ENCODE data around the gene SLC2A11.

The SLC2A11 gene

DNA sequence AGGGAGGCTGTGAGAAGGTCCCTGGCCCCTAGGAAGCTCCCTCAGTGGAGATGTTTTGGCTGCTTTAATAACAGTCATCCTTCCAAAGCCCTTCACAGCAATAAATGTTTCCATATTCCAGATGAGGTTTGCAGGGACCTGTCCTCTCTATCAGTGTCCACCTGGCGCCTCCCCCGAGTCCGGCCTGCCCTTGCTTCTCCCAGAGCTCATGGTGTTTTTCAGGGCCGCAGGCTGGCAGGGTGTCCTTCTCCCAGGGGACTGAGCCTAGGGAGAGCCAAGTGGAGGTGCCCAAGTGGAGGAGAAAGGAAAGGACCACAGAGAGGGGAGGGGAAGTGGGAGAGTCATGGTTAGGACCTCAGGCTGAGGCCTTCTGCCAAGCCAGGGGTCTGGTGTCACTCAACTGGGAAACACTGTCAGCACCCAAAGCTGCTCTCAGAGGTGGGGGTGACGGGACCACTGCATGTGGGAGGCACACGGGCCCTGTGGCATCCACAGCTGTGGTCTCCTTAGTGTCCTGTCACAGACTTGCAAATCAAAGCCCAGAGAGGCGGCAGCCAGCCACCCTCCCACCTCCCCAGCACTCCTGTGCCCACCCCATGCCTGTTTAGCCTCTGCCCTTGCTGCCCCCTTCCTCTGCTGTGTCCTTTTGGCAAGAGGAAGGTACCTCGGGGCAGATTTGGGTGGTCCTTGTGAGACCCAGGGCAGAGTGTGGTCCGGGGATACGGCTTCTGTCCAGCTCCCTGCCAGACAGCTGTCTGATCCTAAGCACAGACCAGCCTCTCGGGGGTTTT lies 25.3 kb upstream of the SLC2A11 start:
- DNase-seq: no peak

DNA sequence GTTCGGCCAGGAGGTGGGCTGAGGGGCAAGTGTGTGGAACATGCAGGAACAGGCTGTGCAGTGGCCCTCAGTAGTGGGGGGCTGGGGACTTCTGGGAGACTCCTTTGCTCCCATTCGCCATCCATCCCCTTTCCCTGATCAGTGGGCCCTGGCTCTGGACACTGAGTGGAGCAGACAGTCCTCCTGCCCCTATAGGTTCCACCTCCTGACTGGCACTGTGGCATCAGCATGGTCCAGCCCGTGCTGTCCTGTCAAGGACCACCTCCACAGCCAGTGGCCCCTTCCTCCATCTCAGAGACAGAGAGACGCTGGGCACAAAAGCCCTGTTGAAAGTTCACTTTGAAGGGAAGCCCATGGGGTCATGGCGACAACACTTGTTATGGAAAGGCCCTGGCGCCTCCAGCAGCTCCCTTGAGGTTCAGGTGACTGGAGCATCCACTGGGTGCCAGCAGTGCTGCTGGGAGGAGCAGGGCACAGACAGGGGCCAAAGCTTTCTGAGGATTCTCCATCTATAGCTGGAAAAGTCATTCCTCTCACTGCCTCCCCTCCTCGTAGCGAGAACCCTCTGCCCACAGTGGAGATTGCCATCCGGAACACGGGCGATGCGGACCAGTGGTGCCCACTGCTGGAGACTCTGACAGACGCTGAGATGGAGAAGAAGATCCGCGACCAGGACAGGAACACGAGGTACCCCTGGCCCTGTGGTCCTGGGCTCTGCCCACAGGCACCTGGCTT lies 24.5 kb upstream of the SLC2A11 start:
- no peak for DNase-seq

DNA sequence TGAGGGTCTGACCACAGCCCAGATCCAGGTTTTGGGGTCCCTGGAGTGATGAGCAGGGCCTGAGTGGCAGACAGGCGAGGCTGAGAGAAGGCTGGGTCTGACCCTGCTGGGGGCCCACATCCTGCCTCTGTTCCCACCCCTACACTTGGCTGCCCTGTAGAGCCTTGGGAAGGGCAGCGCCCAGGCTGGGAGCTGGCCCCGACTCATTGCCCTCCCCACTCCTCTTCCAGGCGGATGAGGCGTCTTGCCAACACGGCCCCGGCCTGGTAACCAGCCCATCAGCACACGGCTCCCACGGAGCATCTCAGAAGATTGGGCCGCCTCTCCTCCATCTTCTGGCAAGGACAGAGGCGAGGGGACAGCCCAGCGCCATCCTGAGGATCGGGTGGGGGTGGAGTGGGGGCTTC lies 23.8 kb upstream of the SLC2A11 start:
- no peak for DNase-seq

GRCh38 chr22:23834406-23834792 lies 23.3 kb upstream of the SLC2A11 start:
- no peak for DNase-seq

- no peak for DNase-seq
These were observed 22.7 kb upstream of the SLC2A11 start for GRCh38 chr22:23834793-23835483.

GRCh38 chr22:23835484-23836144 lies 22.1 kb upstream of the SLC2A11 start:
- no peak for DNase-seq

- no peak for DNase-seq
These were observed 21.4 kb upstream of the SLC2A11 start for GRCh38 chr22:23836281-23836680.

GRCh38 chr22:23836692-23837495 lies 20.8 kb upstream of the SLC2A11 start:
- no peak for DNase-seq

DNA sequence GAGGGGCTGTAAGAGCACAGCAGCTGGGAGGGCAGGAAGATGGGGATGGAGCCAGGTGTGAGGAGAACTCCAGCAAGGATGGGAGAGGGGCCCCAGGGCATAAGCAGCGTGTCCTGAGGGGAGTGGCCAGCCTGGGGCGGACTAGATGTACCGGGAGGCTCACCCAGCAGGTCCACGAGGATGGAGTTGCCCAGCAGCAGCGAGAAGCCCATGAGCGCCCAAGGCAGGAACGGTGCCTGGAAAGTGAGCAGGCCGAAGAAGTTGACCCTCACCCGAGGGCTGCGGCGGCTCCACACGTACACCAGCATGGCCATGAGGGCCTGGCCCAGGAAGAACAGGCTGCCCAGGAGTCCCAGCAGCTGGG lies 20.2 kb upstream of the SLC2A11 start:
- no peak for DNase-seq

DNA sequence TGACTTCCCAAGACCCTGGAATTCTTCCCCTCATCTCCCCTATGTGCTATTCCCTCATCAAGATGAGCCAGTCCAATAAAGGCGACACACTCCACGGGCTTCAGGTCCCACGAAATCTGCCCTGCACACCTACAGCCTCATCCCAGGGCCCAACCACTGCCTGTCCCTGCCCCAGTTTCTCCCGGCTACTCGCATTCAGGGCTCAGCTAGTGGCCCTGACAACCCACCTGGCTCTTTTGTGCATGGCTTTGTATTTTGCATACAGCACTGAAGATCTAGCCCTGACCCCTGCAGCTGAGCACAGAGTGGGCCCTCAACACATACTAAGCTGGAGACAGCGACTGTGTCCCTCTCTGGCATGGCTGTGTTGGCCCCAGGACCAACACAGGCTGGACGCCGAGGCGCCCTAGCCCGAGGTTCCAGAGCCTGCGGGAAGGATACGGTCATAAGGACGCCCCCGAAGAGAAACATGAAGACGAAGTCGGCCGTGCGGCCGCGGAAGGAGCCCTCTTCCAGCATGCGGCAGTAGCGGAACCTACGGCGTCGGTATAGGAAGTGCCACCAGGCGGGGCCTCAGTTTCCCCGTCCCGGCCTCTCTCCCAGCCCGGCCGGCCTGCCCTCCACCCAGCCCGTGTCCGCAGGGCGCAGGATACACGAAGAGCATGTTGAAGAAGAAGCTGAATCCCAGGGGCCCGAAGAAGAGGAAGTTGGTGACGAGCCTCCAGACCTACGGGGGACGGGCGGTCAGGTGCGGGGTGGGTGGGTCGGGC lies 19.6 kb upstream of the SLC2A11 start:
- DNase-seq: no peak

GRCh38 chr22:23838681-23839468 lies 18.8 kb upstream of the SLC2A11 start, which contains the start of gene DERL3:
TSS of gene DERL3 (minus strand) at chr22:23839006. CDS start at chr22:23838987, 19 bp downstream.
- peak; percentile 96 to 97 for DNase-seq

DNA sequence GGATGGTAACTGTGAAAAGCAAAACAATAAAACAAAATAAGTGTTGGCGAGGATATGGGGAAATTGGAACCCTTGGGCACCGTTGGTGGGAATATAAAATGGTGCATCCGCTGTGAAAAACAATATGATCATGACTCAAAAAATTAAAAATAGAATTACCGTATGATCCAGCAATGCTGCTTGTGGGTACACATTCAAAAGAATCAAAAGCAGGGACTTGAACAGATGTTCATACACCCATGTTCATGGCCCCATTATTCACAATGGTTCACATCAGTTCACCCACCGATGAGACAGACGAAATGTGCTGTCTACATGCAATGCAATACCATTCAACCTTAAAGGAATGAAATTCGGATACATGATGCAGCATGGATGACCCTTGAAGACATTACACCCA lies 17.6 kb upstream of the SLC2A11 start:
- DNase-seq: no peak

- DNase-seq: no peak
These were observed 16.4 kb upstream of the SLC2A11 start for GRCh38 chr22:23841292-23841691.

- DNase-seq: no peak
These were observed 15.8 kb upstream of the SLC2A11 start for GRCh38 chr22:23841736-23842445.

- no peak for DNase-seq
These were observed 15.1 kb upstream of the SLC2A11 start for GRCh38 chr22:23842599-23842998.

DNA sequence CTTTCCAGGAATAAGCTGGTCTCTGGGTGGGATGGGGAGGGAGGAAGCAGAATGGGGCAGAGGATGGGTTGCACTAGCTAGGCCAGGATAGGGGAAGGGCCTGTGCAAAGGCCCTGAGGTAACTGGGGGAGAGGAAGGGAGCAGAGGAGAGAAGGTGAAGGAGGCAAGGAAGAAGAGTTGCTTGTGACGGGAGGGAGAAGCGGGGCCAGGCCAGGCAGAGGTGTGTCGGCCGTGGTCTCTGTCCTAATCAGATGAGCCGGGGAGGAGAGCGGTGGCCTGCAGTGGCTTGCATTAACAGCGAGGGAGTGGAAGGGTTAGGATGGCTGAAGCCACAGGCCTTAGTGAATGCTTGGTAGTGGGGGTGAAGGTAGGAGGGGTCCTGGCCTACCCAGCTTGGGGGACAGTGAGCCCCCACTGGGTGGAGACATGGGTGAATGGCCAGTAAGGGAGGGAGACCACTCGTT lies 12.9 kb upstream of the SLC2A11 start:
- no peak for DNase-seq

DNA sequence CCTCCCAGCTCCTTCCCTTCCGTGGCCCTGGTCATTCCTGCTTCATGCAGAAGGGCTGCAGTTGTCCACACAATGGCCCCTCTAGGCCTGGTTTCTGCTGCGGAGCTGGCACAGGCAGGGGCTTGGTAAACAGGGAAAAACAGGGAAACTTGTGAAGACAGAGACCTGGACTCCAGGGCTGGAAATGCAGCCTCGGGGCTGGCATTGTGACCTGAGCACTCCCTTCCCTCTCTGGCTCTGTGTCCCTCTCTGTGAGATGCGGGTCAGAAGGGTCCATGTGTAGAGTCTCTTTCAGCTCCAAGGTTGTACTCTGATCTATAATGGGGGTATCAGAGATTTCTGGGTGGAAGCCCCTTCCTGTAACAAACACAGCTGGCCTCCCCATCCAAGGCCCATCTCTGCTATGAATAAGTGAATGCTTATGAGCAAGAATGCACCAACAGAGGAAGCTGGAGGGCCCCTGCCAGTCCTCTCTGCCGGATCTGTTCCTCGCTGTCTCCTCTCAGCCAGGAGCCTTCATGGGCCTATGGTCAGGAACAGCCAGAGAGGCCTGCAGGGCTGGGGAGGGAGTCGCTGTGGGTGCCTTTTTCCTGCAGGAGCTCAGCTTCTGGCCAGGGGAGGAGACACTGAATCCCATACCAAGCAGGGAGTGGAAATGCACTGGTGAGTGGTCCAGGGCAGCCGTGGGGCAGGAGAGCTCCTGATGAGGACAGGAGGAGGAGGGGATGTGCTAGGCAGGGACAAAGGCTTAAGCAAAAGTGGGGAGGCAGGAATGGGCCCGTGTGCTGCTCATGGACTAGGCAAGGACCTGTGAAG lies 12.2 kb upstream of the SLC2A11 start:
- no peak for DNase-seq

GRCh38 chr22:23846081-23846469 lies 11.6 kb upstream of the SLC2A11 start:
- no peak for DNase-seq

All from inflammatory macrophage treated with lipopolysaccharide for 1 hour (primary cell).